Smooth muscle cell (in vitro differentiated cells): ENCODE data around the gene PUS3. TPM values are rescaled to one million over a fixed set of nuclear protein-coding genes. Genes with fewer than 3 reads are reported as not detected.

Source experiments
- DNase-seq: peaks from one replicate; lab custom pipeline; 2025; ENCODE audit not compliant: unreplicated experiment; lab: John Stamatoyannopoulos, UW
- H2AFZ ChIP-seq: fragments of 200-600 bp; sonication (generic); 2 replicates; pipeline ENCODE4 v1.6.0; 2016; ENCODE audit warnings: antibody characterized with exemption, low read depth, mild to moderate bottlenecking
- H3F3A ChIP-seq: fragments of 200-600 bp; sonication (generic); 2 replicates; pipeline ENCODE4 v1.6.0; 2017; ENCODE audit warnings: antibody characterized with exemption, low read depth
- H3K27ac ChIP-seq: fragments of 200-600 bp; sonication (generic); 2 replicates; pipeline ENCODE4 v1.5.1; 2016; ENCODE audit warnings: low read depth, mild to moderate bottlenecking
- H3K27me3 ChIP-seq: fragments of 200-600 bp; sonication (generic); 2 replicates; pipeline ENCODE4 v1.6.1; 2016; ENCODE audit warnings: low read depth, mild to moderate bottlenecking
- H3K36me3 ChIP-seq: fragments of 200-600 bp; sonication (generic); 2 replicates; pipeline ENCODE4 v1.5.1; 2016; ENCODE audit warnings: low read depth
- H3K4me1 ChIP-seq: fragments of 200-600 bp; sonication (generic); 2 replicates; pipeline ENCODE4 v1.5.1; 2016; ENCODE audit warnings: low read depth
- H3K4me2 ChIP-seq: fragments of 200-600 bp; sonication (generic); 2 replicates; pipeline ENCODE4 v1.6.0; 2016; ENCODE audit warnings: mild to moderate bottlenecking
- H3K4me3 ChIP-seq: fragments of 200-600 bp; sonication (generic); 2 replicates; pipeline ENCODE4 v1.5.1; 2016; ENCODE audit warnings: mild to moderate bottlenecking
- H3K79me2 ChIP-seq: fragments of 200-600 bp; sonication (generic); 2 replicates; pipeline ENCODE4 v1.6.0; 2016; ENCODE audit warnings: low read depth, mild to moderate bottlenecking
- H3K9ac ChIP-seq: fragments of 200-600 bp; sonication (generic); 2 replicates; pipeline ENCODE4 v1.6.0; 2016; ENCODE audit warnings: low read depth
- H3K9me3 ChIP-seq: fragments of 200-600 bp; sonication (generic); replicated peaks from 2 replicates; pipeline ENCODE4 v1.5.1; 2016; ENCODE audit warnings: low read depth
- H4K20me1 ChIP-seq: fragments of 200-600 bp; sonication (generic); 2 replicates; pipeline ENCODE4 v1.6.0; 2016; ENCODE audit warnings: low read depth
- WGBS: methylation state at CpG from one replicate; pipeline ENCODE4 v1.1.7; 2016; ENCODE audit warnings: low lambda C conversion rate; 5-methylcytosine and 5-hydroxymethylcytosine counted together
- polyA plus RNA-seq: library from polyadenylated mRNA; unstranded; fragments of >200 nt; fragmentation: Nextera tagmentation; extraction: Ambion mirVana; gene quantifications from 2 replicates; pipeline ENCODE4 v1.2.1, GENCODE V29; 2016
- total RNA-seq: library from RNA; depleted of rRNA; stranded (reverse); fragments of >200 nt; gene quantifications from 2 replicates; pipeline ENCODE4 v1.2.3, GENCODE V29; 2014
- TF ChIP-seq, protein P1 (sequence below): fragments of 200-600 bp; sonication (generic); IDR thresholded peaks from 2 replicates; pipeline ENCODE4 v1.5.1; 2017; ENCODE audit warnings: borderline replicate concordance, mild to moderate bottlenecking, antibody characterized with exemption; ENCODE audit not compliant: insufficient read depth, poor library complexity, severe bottlenecking

The PUS3 gene
- total and polyA plus RNA-seq, 2 experiments from 2014 or later = 12.2 to 20.3 TPM

DNA sequence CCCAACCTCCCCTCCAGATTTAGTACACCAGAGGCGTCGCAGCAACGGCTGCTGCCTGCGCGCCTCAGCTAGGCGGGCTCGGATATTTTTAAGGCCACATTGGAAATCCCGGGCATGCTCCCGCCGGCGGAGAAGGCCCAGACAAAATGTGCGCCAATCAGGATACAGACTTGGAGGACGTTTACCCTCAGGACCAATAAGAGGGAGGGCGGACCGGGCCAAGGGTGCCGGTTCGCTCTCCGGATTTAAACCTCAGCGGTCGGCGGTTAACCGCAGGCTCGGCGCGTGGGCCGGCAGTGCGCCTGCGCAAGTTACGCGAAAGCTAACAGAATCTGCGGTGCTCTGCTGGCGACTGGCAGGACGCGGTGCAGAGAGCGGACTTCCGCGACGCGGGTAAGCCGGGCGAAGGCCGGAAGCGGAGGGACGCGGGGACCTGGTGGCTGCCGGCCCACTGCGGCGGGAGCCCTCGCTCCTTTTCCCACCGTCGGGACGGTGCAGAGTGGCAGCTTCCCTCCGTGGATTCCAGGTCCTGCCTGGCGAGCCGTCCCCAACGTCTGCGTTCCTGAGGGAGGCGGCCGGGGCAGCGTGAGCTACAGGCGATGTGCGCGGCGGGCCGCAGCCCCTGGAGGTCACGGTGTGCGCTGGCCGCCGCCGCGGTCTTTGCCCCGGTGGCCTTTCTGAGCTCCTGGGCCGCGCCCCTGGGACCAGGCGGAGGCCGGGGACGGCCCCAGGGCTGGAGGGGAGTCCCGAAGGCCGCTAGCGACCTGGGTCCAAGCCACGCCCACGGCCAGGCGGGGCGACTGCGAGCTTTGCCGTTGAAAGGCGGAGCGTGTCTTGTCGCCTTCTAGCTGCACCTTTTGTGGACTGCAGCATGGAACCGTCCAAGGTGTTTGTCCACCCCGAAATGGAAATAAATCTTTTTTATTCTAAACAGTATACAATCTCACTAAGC, 15.4 kb downstream of the PUS3 start, which contains the start of gene HYLS1:
HYLS1 (plus strand) TSS at position 296 of the 952 bp plus-strand sequence. CDS start 11,701 bp downstream, outside the sequence.
- DNase-seq = peak; percentile 88
- H2AFZ ChIP-seq = peak within 1 kb of the TSS; percentile 87
- peak within 1 kb of the TSS; percentile 28 for H3K27ac ChIP-seq

DNA sequence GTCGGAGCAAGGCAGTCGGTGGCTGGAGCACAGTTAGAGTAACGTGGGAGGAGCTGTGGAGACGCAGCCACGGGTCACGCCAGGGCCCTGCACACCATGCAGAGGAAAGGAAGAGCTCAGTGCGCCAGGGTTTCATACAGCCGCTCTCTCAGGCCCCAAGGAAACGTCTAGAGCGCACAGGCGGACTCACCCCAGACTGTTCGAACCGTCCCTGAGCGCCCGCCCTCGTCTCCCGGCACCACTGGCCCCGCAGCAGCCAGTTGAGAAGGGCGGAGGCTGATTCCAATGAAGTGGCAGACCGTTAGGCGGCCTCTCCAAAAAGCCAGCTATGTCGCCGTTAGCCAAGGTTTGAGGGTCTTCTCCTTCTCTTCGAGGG, 16.0 kb downstream of the PUS3 start:
- Histone ChIP-seq H3K27ac (no peak overlapping the region), H3K36me3 (no peaks in the 10 kb centered on the region), H3K9me3 (no peaks in the 10 kb centered on the region), H2AFZ (no peak overlapping the region), H3K4me3 (no peak overlapping the region), H3K27me3 (no peaks in the 10 kb centered on the region), H3F3A (no peaks in the 10 kb centered on the region), H3K4me2 (no peak overlapping the region), H3K4me1 (peaks cover 5% of the 10 kb centered on the region), H3K79me2 (peaks cover 6% of the 10 kb centered on the region), H4K20me1 (peaks cover 3% of the 10 kb centered on the region), H3K9ac (no peak overlapping the region)
- WGBS = 86% methylated on average over 24 of the region's 24 CpGs
- DNase-seq = no peak
- TF ChIP-seq, protein P1, sequence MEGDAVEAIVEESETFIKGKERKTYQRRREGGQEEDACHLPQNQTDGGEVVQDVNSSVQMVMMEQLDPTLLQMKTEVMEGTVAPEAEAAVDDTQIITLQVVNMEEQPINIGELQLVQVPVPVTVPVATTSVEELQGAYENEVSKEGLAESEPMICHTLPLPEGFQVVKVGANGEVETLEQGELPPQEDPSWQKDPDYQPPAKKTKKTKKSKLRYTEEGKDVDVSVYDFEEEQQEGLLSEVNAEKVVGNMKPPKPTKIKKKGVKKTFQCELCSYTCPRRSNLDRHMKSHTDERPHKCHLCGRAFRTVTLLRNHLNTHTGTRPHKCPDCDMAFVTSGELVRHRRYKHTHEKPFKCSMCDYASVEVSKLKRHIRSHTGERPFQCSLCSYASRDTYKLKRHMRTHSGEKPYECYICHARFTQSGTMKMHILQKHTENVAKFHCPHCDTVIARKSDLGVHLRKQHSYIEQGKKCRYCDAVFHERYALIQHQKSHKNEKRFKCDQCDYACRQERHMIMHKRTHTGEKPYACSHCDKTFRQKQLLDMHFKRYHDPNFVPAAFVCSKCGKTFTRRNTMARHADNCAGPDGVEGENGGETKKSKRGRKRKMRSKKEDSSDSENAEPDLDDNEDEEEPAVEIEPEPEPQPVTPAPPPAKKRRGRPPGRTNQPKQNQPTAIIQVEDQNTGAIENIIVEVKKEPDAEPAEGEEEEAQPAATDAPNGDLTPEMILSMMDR = no peak

More for the DNA sequence above, 15.4 kb downstream of the PUS3 start, which contains the start of gene HYLS1:
- WGBS = 4% methylated on average over 87 of the region's 91 CpGs
- H3K9me3 ChIP-seq = no peaks in the 10 kb centered on the region
- TF ChIP-seq, protein P1 = no peak
- no peaks in the 10 kb centered on the region for H3F3A ChIP-seq
- peaks cover 6% of the 10 kb centered on the region for H3K79me2 ChIP-seq
- peak within 1 kb of the TSS; percentile 91 for H3K4me2 ChIP-seq
- H3K9ac ChIP-seq = peak within 1 kb of the TSS; percentile 62
- H3K4me3 ChIP-seq = peak within 1 kb of the TSS; percentile 72
- peaks cover 5% of the 10 kb centered on the region for H3K4me1 ChIP-seq
- peaks cover 3% of the 10 kb centered on the region for H4K20me1 ChIP-seq
- H3K36me3 ChIP-seq = no peaks in the 10 kb centered on the region
- no peaks in the 10 kb centered on the region for H3K27me3 ChIP-seq

DNA sequence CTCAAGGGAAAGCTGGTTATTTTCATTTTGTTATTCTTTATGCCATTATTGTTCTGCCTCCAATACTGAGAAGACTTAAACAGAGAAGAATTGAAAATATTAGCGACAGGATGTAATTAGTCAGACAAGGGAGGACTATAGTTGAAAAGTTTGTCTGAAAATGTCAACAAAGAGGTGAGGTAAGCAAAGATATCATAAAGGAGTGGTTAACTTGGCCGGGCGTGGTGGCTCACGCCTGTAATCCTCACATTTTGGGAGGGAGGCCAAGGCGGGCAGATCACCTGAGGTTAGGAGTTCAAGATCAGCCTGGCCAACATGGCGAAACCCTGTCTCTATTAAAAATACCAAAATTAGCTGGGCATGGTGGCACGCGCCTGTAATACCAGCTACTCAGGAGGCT, 19.6 kb downstream of the PUS3 start:
- Histone ChIP-seq H3K36me3 (no peaks in the 10 kb centered on the region), H3K27ac (no peak overlapping the region), H3K9me3 (no peaks in the 10 kb centered on the region), H3K79me2 (no peaks in the 10 kb centered on the region), H3K9ac (no peak overlapping the region), H3F3A (no peaks in the 10 kb centered on the region), H3K27me3 (no peaks in the 10 kb centered on the region), H3K4me1 (no peaks in the 10 kb centered on the region), H3K4me3 (no peak overlapping the region), H2AFZ (no peak overlapping the region), H4K20me1 (no peaks in the 10 kb centered on the region), H3K4me2 (no peak overlapping the region)
- TF ChIP-seq, protein P1 = no peak
- DNase-seq = no peak
- 85% methylated on average over 8 of the region's 8 CpGs for WGBS
